ENCODE data around the gene TMEM150A. TPM values are rescaled to one million over a fixed set of nuclear protein-coding genes. Genes with fewer than 3 reads are reported as not detected.

The TMEM150A gene
- total RNA-seq, 2 experiments from 2014 or later: 0.92 to 1.1 TPM

- intact Hi-C loops (cut with micrococcal nuclease; ENCODE audit: unreplicated experiment): no loop called here
- POLR2A ChIA-PET: interaction anchor here (0.6 to 4.4 kb wide), 6 partner anchors 11 to 193 kb away, joined by 3 to 24 read pairs (median 4); partner anchors contain the start of genes MAT2A and RNF181
- H3K4me2 ChIP-seq (ENCODE audit: low read length): peak within 1 kb of the TSS; percentile 97
Observed at GRCh38 chr2:85611705-85612587, 9.4 kb upstream of the TMEM150A start, which contains the start of gene C2orf68. C2orf68 (minus strand) TSS chr2:85612066; CDS start chr2:85611984, 82 bp downstream.

GRCh38 chr2:85611217-85611704 is 8.8 kb upstream of the TMEM150A start:
- peaks cover 34% of the 10 kb centered on the region for H3K36me3 ChIP-seq (ENCODE audit: insufficient read depth, low read length)
- H3K9me2 ChIP-seq (ENCODE audit: insufficient read depth, low read length): no peaks in the 10 kb centered on the region
- intact Hi-C loops (cut with micrococcal nuclease; ENCODE audit: unreplicated experiment): no loop called here
- H4K20me1 ChIP-seq (ENCODE audit: insufficient read depth, low read length): no peaks in the 10 kb centered on the region
- no peak for DNase-seq (ENCODE audit: low spot score)
- CTCF ChIA-PET (ENCODE audit: unreplicated experiment): interaction anchor here (0.6 kb wide), 1 partner anchor 51 kb away, joined by 3 read pairs; no protein-coding TSS in a partner anchor
- H3K4me2 ChIP-seq (ENCODE audit: low read length): peak overlapping the region; percentile 97
- POLR2A ChIA-PET: interaction anchor here (0.6 to 4.4 kb wide), 5 partner anchors 11 to 73 kb away, joined by 3 to 24 read pairs (median 4); partner anchors contain the start of genes MAT2A and RNF181
- TF ChIP-seq CTCF (conservative IDR thresholded peaks at IDR 0.05; ENCODE audit: low read length): no peak
- no peak for TF ChIP-seq EZH2phosphoT487 (IDR thresholded peaks at IDR 0.05; ENCODE audit: borderline replicate concordance, low read depth, low read length)
- H3K27ac ChIP-seq (ENCODE audit: low read depth, low read length, poor library complexity, severe bottlenecking): peak overlapping the region; percentile 55
- peaks cover 24% of the 10 kb centered on the region for H3K4me1 ChIP-seq (ENCODE audit: insufficient read depth, low read length, poor library complexity, severe bottlenecking)
- H3K4me3 ChIP-seq (ENCODE audit: low read depth, low read length, poor library complexity, severe bottlenecking): peak overlapping the region; percentile 97
- TSS peak; percentile 42 for BruUV-seq (replicated peaks)
- H3K79me2 ChIP-seq (ENCODE audit: insufficient read depth, low read depth, low read length): peaks cover 31% of the 10 kb centered on the region
- no peaks in the 10 kb centered on the region for H3K9me3 ChIP-seq (ENCODE audit: low read length)
- peak overlapping the region; percentile 88; the same call in 1 of the 2 replicates for H2AFZ ChIP-seq (ENCODE audit: low read length)

More at GRCh38 chr2:85611705-85612587, 9.4 kb upstream of the TMEM150A start, which contains the start of gene C2orf68:
- BruUV-seq (replicated peaks): TSS peak; percentile 89
- Histone ChIP-seq H3K9me3 (ENCODE audit: low read length) (no peaks in the 10 kb centered on the region), H2AFZ (ENCODE audit: low read length) (peak within 1 kb of the TSS; percentile 88), H3K4me1 (ENCODE audit: insufficient read depth, low read length, poor library complexity, severe bottlenecking) (peaks cover 25% of the 10 kb centered on the region), H3K9me2 (ENCODE audit: insufficient read depth, low read length) (no peaks in the 10 kb centered on the region), H4K20me1 (ENCODE audit: insufficient read depth, low read length) (no peaks in the 10 kb centered on the region), H3K36me3 (ENCODE audit: insufficient read depth, low read length) (peaks cover 30% of the 10 kb centered on the region), H3K79me2 (ENCODE audit: insufficient read depth, low read depth, low read length) (peaks cover 38% of the 10 kb centered on the region), H3K4me3 (ENCODE audit: low read depth, low read length, poor library complexity, severe bottlenecking) (peak within 1 kb of the TSS; percentile 97), H3K27ac (ENCODE audit: low read depth, low read length, poor library complexity, severe bottlenecking) (peak within 1 kb of the TSS; percentile 55)
- peak; percentile 93 for DNase-seq (ENCODE audit: low spot score)
- CTCF ChIA-PET (ENCODE audit: unreplicated experiment): interaction anchor here (0.6 kb wide), 1 partner anchor 51 kb away, joined by 3 read pairs; no protein-coding TSS in a partner anchor
- TF ChIP-seq EZH2phosphoT487 (IDR thresholded peaks at IDR 0.05; ENCODE audit: borderline replicate concordance, low read depth, low read length) (no peak), CTCF (conservative IDR thresholded peaks at IDR 0.05; ENCODE audit: low read length) (no peak)

All from OCI-LY7 (cell line).